ENCODE data around the gene AP1G1.
A peak's percentile ranks its signal among the peaks of the same experiment; 100 is the strongest.
"Not testable (repeated sequence)": the region's sequence is repeated elsewhere in the genome, so short reads cannot be mapped to it uniquely, and the experiment has no call there.

AP1G1 gene

DNA sequence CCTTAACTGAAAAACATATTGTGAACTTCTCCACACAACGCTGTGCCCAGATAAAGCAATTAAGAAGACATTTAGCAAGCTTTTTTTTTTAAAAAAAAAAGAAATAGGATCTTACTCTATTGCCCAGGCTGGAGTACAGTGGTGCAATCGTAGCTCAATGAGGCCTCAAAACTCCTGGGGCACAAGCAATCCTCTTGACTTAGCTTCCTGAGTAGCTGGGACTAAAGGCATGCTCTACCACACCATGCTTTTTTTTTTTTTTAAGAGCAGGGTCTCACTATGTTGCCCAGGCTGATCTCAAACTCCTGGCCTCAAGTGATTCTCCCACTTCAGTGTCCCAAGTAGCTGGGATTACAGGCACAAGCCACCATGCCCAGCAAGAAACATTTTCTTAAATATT is 20.1 kb downstream of the AP1G1 start:
- peaks cover 25% of the 10 kb centered on the region for H3K36me3 ChIP-seq (replicated peaks)
- TF ChIP-seq, protein P1, sequence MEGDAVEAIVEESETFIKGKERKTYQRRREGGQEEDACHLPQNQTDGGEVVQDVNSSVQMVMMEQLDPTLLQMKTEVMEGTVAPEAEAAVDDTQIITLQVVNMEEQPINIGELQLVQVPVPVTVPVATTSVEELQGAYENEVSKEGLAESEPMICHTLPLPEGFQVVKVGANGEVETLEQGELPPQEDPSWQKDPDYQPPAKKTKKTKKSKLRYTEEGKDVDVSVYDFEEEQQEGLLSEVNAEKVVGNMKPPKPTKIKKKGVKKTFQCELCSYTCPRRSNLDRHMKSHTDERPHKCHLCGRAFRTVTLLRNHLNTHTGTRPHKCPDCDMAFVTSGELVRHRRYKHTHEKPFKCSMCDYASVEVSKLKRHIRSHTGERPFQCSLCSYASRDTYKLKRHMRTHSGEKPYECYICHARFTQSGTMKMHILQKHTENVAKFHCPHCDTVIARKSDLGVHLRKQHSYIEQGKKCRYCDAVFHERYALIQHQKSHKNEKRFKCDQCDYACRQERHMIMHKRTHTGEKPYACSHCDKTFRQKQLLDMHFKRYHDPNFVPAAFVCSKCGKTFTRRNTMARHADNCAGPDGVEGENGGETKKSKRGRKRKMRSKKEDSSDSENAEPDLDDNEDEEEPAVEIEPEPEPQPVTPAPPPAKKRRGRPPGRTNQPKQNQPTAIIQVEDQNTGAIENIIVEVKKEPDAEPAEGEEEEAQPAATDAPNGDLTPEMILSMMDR (IDR thresholded peaks at IDR 0.05; ENCODE audit: low read depth, low read length, missing control alignments), result no peak
- in situ Hi-C loops (cut with HindIII; ENCODE audit: low pct_ligation_motif_present, low sequenced_read_pairs), result no loop called here

DNA sequence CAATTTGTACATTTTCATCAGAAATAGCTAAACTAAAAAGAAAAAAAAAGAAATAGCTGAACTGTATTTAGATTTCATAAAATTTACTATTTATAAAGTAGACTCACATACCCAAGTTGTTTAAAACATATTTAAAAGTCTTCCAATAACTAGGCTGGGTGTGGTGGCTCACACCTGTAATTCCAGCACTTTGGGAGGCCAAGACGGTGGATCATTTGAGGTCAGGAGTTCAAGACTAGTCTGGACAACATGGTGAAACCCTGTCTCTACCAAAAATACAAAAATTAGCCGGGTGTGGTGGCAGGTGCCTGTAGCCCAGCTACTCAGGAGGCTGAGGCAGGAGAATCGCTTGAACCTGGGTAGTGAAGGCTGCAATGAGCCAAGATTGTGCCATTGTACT is 23.5 kb downstream of the AP1G1 start:
- H3K4me3 ChIP-seq (ENCODE audit: low read depth, low read length); H3K27me3 ChIP-seq (replicated peaks); DNase-seq; H3K27ac ChIP-seq; in situ Hi-C loops (cut with HindIII; ENCODE audit: low pct_ligation_motif_present, low sequenced_read_pairs): not testable (repeated sequence)
- peaks cover 29% of the 10 kb centered on the region for H3K36me3 ChIP-seq (replicated peaks)

More for the DNA sequence above, 20.1 kb downstream of the AP1G1 start:
- Histone ChIP-seq H3K27ac (no peak overlapping the region), H3K27me3 (replicated peaks) (no peaks in the 10 kb centered on the region), H3K4me3 (ENCODE audit: low read depth, low read length) (no peak overlapping the region)
- DNase-seq, result no peak

DNA sequence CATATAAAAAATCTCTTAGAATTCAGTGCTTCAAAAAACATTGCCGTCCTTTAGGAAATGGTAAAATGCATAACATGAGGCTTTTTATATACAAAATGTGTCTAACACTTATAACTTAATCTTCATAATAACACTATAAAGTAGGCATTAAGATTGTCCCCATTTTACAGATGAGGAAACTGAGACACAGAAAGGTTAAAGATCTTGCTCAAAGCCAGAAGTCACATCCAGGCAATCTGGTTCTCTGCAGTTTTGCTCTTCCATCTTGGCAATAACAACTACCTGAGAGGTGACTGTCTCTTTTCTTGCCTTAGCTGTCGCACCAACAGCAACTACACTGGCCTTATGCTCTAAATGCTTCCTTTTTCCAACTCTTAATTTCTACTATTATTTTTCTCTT is 24.5 kb downstream of the AP1G1 start:
- TF ChIP-seq, protein P1 (IDR thresholded peaks at IDR 0.05; ENCODE audit: low read depth, low read length, missing control alignments), result no peak
- in situ Hi-C loops (cut with HindIII; ENCODE audit: low pct_ligation_motif_present, low sequenced_read_pairs), result no loop called here
- Histone ChIP-seq H3K27ac (no peak overlapping the region), H3K4me3 (ENCODE audit: low read depth, low read length) (no peak overlapping the region), H3K36me3 (replicated peaks) (peaks cover 25% of the 10 kb centered on the region), H3K27me3 (replicated peaks) (no peaks in the 10 kb centered on the region)
- no peak for DNase-seq

DNA sequence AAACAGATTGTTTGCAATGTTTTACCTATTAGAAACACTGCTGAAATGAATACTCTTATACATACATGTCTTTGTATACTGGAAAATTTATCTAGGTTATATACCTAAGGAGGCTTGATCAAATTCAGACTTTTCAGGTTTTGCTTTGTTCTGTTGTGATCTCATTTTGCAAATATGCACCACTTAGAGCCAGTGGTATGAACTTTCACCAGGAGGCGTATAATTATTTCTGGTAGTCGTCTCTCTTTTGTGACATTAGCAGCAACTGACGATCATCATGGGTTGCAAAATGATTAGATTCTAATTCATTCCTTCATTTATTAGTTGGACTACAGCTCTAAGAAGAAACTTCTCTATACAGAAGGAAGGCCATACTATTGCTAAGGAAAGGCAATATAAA is 26.9 kb downstream of the AP1G1 start:
- in situ Hi-C loops (cut with HindIII; ENCODE audit: low pct_ligation_motif_present, low sequenced_read_pairs), result no loop called here
- H3K27ac ChIP-seq, result no peak overlapping the region
- DNase-seq, result peak; percentile 6
- no peaks in the 10 kb centered on the region for H3K27me3 ChIP-seq (replicated peaks)
- H3K36me3 ChIP-seq (replicated peaks), result peaks cover 22% of the 10 kb centered on the region
- TF ChIP-seq, protein P1 (IDR thresholded peaks at IDR 0.05; ENCODE audit: low read depth, low read length, missing control alignments), result no peak
- H3K4me3 ChIP-seq (ENCODE audit: low read depth, low read length), result no peak overlapping the region

DNA sequence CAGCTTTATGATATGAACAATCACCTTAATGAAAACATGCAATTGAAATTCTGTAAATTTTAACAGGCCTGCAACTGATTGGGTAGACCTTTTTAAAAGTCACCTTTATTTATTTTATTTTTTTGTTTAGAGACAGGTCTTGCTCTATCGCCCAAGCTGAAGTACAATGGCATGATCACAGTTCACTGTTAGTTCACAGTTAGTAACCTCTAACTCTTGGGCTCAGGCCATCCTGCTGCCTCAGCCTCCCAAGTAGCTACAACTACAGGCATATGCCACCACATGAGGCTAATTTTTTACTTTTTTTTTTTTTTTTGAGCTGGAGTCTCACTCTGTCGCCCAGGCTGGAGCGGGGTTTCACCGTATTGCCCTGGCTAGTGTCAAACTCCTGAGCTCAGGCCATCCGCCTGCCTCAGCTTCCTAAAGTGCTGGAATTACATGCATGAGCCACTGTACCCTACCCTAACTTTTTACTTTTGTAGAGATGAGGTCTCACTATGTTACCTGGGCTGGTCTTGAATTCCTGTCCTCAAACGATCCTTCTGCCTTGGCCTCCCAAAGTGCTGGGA is 28.0 kb downstream of the AP1G1 start:
- DNase-seq, result no peak
- Histone ChIP-seq H3K27ac (no peak overlapping the region), H3K4me3 (ENCODE audit: low read depth, low read length) (no peak overlapping the region), H3K36me3 (replicated peaks) (peaks cover 17% of the 10 kb centered on the region), H3K27me3 (replicated peaks) (no peaks in the 10 kb centered on the region)
- TF ChIP-seq, protein P1 (IDR thresholded peaks at IDR 0.05; ENCODE audit: low read depth, low read length, missing control alignments), result no peak
- in situ Hi-C loops (cut with HindIII; ENCODE audit: low pct_ligation_motif_present, low sequenced_read_pairs), result no loop called here

DNA sequence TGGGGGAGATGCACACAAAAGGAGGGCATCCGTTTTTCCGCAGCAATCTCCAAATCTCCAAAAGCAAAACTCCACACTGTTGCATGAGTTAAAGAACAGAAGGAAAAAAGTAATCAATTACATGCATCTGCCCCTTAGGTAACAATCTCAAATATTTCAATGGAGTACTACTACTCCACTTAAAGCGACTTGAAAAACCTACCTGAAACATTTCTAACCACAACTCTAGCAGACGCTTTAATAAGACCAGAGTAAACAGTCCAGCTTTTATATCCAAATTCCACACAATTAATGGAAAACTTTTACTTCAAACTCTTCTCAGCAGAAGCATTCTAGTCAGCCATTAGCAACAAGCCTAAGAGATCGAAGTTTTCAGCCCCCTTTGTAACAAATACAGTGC is 29.9 kb downstream of the AP1G1 start:
- Histone ChIP-seq H3K36me3 (replicated peaks) (peaks cover 19% of the 10 kb centered on the region), H3K4me3 (ENCODE audit: low read depth, low read length) (no peak overlapping the region), H3K27me3 (replicated peaks) (no peaks in the 10 kb centered on the region), H3K27ac (no peak overlapping the region)
- TF ChIP-seq, protein P1 (IDR thresholded peaks at IDR 0.05; ENCODE audit: low read depth, low read length, missing control alignments), result no peak
- no peak for DNase-seq
- in situ Hi-C loops (cut with HindIII; ENCODE audit: low pct_ligation_motif_present, low sequenced_read_pairs), result no loop called here

Data from brain microvascular endothelial cell (primary cell).